ENCODE data around the gene LTK.

The LTK gene

DNA sequence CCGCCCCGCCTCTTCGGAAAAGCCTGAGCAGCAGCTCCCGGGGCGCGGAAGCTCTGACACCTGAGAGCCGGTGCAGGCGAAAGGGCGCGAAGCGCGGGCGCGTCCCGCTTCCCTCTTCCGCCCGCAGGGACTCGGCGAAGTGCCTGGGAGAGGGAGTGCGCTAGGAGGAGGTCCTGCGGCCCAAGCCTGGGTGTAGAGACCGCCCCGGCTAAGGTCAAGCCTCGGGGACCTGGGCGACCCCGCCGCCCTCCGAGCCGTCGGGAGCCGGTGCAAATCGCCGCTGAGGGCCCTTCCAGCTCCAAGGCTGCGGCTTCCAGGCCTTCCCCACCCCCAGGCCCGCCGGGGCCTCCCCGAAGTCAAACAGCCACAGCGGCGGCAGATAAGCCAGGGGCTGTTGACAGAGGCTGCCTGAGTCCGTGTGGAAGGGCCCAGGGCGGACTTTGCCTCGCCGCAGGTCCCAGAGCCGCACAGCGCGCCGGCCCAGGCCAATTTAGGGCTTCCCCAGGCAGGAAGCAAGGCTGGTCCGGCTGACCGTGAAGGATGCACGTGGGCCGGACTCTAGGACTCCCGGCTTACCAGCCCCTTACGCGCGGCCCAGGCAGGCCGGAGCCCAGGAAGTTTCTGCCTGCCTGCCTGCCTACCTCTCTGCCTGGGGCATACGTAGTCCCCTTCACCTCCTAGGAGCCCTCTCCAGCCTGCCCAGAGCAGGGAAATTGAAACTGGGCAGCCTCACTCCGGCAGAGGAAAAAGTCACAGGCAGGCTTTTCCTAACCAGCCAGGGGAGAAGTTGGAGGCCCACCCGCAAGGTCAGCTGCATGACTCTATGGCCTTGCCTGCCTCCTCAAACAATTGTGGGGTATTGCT lies 17.7 kb downstream of the LTK start:
- DNase-seq: no peak

DNA sequence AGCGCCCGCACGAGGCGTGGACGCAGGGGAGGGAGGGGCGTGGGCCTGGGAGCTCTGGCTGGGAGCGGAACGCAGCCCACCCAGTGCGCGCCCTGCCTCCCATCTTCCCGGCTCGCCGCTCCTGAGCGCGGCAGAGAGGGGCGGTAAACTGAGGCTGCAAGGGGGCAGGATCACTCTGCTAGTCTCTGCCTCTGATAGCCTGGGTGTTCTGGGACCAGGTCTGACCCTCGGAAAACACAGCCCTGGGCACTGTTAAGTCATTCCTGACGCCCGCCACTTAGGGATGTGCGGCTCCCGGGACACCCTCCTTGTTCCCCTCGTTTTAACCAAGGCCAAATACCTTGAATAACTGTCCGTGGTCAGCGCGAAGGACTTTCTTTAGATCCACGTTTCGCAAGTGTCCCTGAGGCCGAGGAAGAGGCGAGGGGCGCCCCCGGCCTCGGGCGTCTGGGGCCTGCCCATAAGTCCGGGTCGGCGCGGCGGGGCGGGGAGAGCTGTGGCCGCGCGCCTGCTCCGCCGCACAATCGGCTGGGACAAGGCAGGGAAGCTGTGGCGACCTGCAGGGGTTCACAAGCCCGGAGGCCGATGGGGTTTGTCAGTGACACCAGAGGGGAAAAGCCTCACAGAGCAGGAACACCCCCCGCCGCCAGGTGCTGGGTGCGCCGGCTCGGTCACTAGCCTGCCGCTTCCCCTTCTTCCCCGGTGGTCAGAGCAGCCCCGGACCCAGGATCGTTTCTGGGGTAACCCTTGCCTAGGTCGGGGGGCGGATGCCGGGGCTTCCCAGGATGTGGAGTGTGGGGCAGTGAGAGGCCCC lies 18.5 kb downstream of the LTK start:
- no peak for DNase-seq

DNA sequence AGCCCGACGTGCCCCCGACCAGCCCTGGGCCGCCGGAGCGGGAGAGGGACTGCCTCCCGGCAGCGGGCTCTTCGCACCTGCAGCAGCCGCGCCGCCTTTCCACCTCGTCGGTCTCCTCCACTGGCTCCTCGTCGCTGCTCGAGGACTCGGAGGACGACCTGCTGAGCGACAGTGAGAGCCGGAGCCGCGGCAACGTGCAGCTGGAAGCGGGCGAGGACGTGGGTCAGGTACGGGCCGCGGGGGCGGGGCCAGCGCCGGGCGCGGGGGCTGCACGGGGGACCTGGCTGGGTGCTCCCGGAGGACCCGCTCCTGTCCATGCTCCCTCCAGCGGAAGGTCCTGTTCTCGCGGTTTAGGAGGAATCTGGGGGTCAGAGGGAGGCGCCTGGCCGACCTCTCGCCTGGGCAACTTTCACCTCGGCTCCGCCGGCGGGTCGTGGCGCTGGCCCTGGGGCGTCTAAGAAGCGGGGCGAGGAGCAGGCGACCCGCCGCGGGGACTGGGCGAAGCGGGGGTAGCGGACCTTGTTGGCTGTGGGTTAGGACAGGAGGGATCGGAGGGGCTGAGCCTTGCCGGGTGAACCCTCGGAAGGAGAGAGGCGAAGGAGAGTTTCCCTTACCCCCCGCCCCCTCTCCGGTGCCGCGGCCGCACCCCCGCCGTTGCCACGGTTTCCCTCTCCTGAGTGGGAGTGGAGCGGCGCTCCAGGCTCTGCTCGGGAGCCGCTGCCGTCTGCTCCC lies 19.3 kb downstream of the LTK start:
- no peak for DNase-seq

GRCh38 chr15:41493902-41494189 lies 19.8 kb downstream of the LTK start:
- DNase-seq: no peak

- DNase-seq: peak; percentile 60
These were observed 20.3 kb downstream of the LTK start, which contains the start of gene ITPKA for GRCh38 chr15:41493205-41493901. Gene ITPKA (plus strand): TSS chr15:41493874. CDS start chr15:41493928, 54 bp downstream.

- DNase-seq: no peak
These were observed 20.9 kb downstream of the LTK start for GRCh38 chr15:41492597-41493204.

DNA sequence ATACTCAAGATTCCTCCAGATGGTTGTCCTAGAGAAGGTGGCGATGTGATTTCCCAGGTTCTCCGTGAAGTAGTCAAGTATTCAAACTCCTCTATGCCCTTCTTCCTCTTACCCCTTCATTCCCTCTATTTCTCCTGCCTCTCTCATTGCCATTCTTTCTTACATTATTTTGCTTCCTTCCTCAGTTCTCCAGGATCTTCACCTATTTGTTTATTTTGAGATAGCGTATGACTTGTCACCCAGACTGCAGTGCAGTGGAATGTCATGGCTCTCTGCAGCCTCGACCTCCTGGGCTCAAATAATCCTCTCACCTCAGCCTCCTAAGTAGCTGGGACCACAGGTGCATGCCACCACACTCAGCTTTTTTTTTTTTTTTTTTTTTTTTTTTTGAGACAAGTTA lies 21.7 kb downstream of the LTK start:
- DNase-seq: no peak

DNA sequence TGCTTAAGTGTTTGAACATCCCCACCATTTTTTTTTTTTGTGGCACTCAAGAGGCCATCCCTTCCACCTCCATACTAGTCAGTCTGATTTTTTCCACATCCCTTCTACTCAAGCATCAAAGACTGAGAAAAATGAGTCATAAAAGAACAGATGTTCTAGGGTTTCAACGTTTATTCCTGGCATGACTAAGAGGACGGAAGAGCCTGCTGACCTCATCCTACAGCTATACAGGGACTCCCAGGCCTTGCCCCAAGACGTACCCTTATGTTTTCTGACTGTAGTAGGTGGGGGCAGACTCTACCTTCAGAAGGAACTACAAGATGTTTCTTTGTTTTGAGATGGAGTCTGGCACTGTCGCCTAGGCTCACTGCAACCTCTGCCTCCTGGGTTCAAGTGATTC lies 23.3 kb downstream of the LTK start:
- no peak for DNase-seq

DNA sequence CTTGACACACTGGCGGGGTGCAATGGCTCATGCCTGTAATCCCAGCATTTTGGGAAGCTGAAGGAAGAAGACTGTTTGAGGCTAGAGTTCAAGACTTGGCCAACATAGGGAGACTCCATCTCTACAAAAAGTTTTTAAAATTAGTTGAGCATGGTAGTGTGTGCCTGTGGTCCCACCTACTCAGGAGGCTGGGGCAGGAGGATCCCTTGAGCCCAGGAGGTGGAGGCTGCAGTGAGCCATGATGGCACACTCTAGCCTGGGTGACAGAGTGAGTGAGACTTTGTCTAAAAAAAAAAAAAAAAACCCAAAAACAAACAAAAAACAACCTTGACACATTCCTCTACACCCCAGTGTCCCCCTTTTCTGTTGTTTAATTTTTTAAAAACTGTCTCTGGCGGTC lies 24.0 kb downstream of the LTK start:
- no peak for DNase-seq

- no peak for DNase-seq
These were observed 25.8 kb downstream of the LTK start for GRCh38 chr15:41487802-41488201.

- no peak for DNase-seq
These were observed 26.2 kb downstream of the LTK start for GRCh38 chr15:41487381-41487780.

GRCh38 chr15:41486286-41486685 lies 27.3 kb downstream of the LTK start:
- DNase-seq: no peak

DNA sequence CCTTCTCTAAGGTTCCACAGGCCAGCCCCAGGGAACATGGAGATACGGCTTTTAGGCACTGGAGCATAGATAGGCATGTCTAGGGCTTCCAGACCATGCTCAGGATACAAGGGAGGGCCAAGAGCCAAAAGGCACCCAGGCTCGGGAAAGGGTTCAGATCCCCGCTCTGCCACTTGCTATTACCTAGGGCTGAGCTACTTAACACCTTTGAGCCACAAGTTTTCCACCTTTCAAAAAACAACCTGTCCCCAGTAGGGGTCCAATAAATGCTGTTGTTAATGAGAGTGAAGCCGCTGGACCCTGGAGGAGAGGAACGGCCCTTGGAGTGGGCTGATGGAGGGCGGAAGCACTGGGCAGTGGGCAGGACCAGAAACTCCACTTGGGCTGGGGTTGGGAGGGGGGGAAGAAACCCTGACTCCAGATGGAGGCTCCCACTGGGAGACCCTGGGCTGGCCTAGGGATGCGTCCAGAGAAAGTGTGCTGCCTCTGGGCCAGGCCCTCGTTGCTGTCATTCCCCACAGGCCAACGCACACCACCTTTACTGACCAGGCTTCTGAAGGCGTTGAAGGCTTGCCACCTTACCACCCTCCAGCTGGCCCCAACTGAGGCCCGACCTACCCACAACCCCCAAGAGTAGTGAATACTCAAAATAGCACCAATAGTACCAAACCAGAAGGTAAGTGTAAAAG lies 28.5 kb downstream of the LTK start:
- no peak for DNase-seq

- DNase-seq: no peak
These were observed 30.1 kb downstream of the LTK start for GRCh38 chr15:41483519-41483918.

DNA sequence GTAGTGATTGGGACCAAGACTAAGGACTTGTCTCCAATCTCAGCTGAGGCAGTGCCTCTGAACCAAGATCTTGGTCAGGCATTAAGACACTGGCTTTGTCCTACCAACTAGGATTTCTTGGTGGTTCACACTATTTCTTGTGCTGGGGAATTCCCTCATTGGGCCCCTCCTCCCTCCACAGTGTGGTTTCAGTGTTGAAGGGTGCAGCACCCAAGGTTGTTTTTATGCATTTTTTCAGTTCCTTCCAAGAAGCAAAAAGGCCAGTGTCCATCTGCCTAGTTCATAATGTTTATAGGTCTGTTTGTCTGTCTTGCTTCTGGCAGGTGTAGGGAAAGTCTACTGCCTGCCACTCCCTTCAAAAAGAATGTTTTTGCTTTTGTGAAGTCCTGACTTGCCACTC lies 30.5 kb downstream of the LTK start:
- no peak for DNase-seq

- no peak for DNase-seq
These were observed 31.3 kb downstream of the LTK start for GRCh38 chr15:41482110-41482877.

- no peak for DNase-seq
These were observed 33.1 kb downstream of the LTK start for GRCh38 chr15:41480396-41481140.

DNA sequence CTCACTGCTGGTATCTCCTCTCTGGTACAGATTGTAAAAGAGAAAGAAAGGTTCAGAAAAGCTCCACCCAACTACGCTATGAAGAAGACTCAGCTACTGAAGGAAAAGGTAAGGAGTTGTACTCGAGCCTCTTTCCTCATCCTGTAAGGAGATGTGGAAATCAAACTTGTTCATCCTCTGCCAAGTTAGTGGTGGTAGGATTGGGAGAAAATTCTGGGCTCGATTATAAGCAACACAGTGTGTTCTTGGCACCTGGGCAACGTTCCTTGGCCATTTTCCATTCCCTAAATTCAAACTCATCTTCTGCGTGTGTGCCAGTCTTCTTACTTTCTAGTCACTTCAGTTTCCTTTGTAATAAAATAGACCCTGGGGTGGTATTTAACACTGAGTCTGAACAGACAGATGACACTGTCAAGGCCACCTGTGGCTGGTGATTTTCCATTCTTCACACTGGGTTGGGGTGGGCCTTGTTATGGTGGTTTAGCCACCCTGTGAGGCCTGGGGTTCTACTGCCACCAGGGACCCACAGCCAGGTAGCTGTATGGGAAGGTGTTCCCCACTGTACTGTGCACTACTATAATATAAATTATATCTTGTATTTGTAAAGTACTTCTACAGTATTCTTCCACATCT lies 37.1 kb downstream of the LTK start:
- DNase-seq: no peak

- DNase-seq: no peak
These were observed 38.7 kb downstream of the LTK start for GRCh38 chr15:41474941-41475340.

DNA sequence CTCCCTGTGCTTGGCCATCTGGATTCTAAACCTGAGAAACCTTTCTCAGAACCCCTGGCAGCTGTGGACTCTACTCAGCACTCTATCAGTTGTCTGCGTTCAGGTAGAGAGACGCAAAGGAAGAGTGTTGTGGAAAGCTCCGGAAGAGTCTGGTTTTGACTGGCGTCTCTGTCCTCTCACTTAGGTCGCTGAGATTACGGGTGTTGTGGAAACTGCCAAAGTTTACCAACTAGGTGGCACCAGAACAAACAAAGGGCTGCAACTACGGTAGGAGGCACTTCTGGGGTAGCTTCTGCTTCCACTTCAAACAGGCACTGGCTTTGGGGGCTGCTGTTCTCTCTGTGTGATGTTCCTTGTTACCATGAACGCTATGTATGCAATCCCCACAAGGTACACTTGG lies 39.2 kb downstream of the LTK start:
- no peak for DNase-seq

All from activated effector memory CD4-positive, alpha-beta T cell treated with Interleukin-2 at 50 U/mL for 16 hours (primary cell).